ENCODE results near the gene SLC6A12.

SLC6A12 gene

DNA sequence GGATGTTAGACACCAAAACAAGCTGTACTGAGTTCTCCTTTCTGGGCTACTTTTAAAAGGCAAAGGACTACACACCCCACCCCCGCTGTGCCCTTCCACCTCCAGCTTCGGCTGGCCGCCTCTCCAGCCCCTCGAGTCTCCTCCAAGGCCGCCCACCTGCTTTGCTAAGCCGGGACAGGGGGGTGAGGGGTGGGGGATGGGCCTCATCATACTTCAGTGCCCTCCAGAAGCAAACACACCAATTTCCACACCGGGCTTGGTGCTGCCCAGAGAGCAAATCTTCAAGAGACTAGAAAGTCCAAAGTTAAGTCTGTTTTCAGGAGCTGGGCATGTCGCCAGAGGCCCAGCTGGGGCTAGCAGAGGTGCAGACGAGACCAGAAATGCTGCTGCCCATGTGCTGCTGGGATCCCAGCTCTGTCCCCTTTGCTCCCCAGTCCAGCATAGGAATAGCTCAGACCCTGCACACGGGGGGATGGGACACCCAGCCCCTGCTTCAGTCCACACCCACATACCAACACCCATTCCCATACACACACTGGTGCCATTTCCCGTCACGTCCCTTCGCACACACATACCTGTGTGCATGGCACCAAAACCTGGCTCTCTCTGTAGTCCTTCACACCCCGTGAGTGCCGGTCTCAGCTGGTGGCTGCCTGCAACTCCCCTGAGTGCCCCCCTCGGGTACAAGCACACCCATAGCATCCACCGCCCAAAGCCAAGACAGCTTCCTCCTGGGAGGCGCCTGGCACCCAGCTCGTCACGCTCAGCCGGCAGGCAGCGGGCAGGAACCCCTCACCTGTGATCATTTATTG lies 1.0 kb downstream of the SLC6A12 start:
- no peak for DNase-seq

DNA sequence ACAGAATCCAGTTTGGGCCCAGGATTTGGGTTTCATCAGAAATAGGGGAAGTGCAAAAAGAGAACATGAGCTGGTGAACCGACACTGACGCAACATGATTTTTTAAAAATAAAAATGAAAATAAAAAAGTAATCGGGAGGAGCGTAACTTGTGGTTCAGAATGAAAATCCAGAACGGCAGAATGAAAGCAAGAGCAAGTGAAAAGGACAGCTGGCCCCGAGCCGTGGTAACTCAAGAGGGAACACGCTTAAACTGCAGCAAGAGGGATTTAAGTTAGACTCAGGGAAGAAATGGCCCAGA lies 1.6 kb downstream of the SLC6A12 start:
- DNase-seq: no peak

DNA sequence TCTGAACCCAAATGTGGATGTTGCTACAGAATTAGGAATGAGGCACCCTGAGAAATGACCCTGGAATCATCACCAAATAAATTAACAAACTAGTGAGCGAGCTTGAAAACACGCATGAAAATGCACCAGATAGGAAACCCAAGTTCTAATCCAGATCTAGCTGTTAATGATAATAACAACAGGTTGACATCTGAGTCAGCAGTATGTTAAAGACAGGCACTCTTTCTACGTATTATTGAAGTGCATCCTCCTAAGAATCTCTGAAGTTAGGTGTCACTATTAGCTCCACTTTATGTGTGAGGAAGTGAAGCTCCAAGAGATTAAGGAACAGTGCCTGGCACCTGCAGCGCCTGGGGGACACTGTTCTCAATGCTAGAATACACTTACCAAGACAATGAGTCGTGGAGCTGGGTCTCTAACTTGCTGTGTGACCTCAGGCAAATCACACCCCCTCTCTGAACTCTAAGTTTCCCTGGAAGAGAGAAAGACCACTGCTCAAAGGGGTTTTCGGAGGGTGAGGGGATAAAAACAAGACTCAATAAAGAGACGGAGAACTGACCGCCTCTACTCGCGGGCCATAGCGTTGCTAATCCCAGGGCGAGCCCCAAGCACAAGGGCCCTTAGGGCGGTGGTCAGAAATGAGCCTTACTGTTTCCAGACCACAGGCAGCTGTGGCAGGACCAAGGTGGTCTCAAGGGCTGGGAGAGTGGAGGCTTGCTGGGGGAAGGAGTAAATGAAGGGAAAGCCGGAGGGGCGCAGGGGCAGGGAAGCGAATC lies 2.1 kb downstream of the SLC6A12 start:
- DNase-seq: no peak

DNA sequence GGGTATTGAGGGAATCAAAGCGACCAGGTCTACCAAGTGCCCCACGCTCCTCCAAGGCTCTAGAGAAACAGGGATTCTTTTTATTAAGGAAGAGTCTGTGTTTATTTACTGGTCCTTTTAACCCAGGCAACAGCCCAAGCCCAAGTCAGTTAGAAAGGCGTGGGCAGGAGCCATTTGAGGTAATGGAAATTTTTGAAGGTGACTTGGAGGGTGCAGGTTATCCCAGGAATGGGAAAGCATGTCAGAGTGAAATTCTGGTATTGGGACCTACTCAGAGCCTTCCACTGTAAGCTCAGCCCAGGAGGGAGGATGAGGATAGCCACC lies 2.9 kb downstream of the SLC6A12 start:
- DNase-seq: no peak

DNA sequence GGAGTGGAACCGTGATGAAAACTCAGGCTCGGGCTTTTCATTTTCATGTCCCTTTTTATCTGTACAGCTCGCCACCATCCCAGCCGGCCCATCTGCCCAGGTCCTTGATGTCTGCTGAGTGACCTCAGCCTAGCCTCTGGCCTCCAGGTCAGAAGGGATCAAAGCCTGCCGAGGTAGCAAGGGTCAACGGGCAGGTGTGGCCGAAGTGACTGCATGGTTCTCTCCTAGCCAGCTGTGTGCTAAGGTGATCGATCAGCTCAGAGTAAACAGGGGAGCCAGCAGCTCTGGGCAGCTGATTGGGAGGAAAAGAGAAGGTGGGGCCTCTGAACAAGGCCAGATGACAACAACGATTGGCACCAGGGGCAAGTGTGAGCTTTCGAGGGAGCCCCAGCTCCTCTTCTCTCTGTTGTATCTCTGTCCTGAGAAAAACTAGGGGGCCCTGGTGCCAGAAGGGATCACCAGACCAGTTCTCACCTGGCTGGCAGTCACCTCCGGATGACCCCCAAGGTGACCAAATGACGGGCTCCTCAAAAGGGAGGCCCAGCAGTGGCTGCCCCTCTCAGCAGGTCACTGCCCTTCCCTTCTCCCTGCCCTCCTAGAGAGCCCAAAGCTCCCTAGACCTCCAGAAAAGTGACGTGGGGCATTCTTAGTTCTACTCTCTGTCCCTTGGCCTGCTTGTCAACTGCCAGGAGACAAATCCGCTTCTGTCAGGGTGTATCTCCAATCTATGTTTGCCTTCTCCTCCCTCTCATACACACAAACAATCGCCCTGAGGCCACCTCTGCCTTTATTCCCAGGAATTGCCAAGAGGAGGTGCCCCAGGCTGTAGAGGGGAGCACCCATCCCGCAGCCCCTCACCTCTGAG lies 3.4 kb downstream of the SLC6A12 start:
- DNase-seq: no peak

DNA sequence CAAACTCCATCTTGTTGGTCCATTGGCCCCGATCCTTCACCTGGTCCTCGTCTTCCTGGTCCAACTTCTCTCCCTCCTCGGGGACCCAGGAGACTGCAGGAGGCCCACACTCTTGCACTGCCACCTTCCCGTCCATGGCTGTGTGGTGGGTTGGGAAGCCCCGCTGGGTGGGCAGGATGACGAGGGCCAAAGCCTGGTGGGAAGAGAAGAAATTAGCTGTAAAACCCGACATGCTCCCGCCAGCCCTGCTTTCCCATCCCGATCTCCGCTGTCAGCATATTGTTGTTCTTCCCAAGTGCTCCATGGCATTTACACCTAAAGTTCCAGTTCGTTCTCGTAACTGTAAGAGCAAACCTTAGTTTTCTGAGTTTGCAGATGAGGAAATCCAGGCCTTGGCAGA lies 4.1 kb downstream of the SLC6A12 start:
- DNase-seq: no peak

DNA sequence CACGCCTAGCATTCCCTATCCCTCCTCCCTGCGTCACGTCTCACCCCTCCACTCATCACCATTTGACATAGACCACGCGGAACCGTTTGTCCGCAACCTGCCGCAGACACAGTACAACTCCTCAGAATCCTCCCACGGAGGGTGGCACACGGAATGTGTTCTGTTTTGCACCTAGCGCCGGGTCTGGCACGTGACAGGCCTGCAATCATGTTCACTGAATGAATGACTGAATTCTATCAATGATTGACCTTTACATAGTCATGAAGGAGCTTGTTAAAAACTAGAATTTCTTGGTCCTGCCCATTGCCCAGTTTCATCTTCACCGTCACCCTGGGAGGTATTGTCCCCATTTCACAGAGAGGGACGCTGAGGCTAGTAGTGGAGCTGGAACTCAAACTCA lies 4.7 kb downstream of the SLC6A12 start:
- no peak for DNase-seq

DNA sequence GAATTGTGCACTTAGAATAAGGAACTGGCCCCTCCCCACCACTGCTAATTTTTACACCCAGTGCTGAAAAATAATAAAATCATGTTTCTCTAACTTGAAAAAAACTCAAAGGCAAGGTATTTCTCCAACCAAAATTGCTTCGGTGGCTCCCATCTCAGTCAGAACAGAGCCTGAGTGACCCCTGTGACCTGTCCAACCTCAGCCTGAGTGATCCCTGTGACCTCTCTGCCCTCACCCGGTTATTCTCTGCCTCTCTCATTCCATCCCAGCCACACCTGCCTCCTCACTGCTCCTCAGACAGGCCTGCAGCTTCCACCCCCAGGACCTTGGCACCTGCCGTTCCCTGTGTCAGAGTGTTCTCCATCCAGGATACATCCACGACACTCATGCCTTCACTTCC lies 5.1 kb downstream of the SLC6A12 start:
- DNase-seq: no peak

DNA sequence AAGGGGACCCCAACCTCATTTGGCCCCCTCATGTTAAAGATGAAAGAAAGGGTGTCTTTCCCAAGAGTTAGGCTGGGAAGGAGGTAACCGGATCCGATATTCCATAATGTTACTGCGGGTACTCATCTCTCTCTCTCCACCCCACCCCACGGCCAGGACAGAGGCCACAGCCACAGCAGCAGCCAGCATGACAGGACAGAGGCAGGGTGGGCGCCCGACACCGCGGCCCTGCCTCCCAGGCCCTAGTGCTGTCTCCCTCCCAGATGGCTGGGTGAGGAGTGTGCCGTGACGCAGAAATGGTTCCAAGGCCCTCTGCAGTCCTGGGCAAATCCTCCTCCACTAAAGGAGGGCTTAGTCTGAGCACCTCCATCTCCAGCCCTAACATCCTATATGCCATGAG lies 6.2 kb downstream of the SLC6A12 start:
- no peak for DNase-seq

DNA sequence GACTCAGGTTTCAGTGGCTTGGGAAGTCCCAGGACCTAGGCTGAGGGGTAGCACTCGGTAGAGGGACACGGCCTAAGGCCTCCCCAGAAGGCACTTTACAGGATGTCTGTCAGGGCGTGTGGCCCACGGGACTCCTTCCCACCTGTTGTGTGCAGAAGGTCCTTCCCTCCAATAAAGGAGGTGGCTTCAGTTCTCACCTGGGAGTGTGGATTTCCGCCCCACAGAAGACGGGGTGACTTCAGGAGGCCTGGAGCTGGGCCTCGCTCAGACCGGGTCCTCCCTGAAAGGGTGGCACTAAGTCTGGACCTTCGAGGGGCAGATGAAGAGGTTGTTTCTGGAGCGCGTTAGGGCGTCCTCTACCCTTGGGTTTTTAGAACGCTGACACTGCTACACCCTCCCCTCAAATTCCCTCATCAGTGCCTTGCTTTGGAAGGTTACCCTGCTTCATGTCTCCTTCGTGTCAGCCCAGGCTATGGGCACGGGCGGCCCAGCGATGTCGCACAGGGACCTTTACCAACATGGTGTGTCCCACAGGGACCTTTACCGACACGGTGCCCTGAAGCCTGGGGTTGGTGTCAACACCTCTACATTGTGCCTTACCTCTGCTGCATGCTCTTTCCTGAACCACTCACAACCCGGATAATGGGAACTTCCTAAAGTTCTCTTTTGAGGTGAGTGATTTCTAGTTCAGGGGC lies 7.1 kb downstream of the SLC6A12 start:
- no peak for DNase-seq

DNA sequence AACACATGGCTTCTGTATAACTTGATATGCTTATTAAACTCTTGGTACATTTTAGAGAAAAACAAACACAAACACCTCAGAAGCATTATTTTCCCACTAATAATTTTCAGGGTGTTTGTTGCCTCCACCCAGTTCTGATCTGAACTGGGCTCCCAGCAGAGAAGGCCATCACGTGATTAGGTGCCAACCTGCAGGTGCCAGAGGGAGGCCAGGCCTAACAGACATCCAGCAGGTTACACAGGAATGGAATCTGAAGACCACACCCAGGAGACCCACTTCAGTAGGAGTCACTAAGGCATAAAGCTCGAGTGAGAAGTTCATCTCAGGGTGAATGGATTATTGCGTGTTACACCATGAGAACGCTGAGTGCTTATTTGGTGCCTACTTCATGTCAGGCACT lies 8.9 kb downstream of the SLC6A12 start:
- no peak for DNase-seq

DNA sequence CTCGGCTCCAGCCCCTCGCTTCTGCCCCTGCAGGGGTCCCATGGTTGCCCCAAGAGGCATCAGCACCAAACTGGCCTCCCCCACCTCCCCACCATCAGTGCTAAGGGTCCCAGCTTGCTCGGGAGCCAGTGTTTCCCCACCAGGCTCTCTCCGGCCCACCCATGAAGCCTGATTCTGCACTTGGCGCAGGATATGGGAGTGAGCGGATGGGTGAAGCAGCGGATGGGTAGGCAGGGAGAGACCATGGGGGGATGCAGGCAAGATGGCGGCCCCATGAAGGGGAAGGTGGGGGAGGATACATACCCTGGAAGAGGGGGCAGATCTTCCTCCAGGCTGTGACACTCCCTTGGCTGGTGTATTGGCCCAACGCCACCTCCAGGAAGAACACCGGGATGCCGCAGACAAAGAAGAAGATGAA lies 9.7 kb downstream of the SLC6A12 start:
- no peak for DNase-seq

DNA sequence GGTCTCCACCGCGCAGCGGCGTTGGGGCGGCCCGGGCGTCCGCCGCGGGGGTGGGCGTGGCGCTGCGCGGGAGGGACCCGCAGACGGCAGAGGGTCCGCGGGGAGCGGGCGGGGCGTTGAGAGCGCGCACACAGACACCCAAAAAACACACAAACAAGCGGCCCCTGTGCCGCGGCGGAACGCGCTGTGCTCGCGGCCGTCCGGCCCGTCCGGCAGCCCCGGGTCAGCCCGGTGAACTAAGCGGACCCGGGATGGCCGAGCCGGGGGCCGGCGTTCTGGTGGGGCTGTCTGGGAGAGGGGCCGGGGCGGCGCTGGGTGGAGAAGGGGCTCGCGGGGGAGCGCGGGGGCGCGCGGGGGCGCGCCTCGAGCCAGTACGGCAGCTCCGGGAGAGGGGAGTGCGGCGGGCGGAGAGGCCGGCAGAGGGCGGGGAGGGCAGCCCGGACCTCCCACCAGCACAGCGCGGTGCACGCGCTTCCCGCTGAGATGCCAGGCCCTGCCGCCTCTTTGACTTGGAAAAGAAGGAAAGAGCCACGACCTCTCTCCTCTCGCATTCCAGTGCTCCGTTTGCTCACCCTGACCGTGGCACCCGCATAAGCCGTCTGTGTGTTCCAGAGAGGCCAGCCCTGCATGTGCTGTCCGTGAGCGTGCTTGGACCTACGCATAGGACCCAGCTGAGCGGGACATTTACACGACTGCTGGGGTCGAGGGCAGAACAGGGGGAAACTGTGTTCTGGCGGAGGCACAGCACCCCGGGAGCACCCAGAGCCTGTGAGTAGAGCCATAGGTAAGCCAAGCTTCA lies 10.3 kb downstream of the SLC6A12 start:
- DNase-seq: no peak

DNA sequence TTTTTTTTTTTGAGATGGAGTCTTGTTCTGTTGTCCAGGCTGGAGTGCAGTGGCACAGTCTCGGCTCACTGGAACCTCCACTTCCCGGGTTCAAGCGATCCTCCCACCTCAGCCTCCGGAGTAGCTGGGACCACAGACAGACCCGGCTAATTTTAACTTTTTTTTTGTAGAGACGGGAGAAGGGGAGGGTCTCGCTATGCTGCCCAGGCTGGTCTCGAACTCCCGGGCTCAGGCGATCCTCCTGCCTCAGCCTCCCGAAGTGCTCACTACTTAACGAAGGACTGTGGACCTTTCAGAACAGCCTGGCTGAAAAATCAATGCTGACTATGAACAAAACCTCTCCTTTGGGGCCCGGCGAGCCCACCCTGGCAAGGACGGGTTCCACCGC lies 10.9 kb downstream of the SLC6A12 start:
- DNase-seq: no peak

DNA sequence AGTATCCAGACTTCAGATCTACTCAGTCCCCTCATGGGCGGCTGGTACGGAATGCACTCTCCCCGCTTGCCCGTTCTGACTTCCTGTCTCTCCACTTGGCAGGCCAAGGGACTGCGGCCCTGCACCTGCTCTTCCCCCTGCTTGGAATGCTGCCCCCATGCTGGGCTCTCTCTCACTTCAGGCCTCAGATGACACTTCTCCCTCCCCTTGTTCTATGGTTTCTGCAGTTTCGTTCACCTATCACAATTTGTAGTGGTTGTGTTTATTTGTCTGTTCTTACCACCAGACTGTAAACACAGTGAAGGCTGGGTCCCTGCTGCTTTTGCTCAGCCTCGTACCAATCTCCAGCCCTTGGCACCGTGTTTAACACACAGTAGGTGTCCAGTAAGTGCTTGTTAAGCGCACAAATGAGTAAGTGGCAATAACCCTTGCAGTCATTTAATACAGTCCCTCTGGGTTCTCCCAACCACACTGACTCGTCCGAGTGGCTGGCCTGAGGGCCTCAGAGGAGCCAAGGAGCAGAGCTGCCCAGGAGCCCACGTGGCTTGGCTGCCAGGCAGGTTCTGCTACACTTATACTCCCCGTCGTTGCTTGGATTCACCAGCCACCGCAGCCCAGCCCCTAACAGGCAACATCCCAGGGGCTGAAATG lies 11.8 kb downstream of the SLC6A12 start:
- no peak for DNase-seq

DNA sequence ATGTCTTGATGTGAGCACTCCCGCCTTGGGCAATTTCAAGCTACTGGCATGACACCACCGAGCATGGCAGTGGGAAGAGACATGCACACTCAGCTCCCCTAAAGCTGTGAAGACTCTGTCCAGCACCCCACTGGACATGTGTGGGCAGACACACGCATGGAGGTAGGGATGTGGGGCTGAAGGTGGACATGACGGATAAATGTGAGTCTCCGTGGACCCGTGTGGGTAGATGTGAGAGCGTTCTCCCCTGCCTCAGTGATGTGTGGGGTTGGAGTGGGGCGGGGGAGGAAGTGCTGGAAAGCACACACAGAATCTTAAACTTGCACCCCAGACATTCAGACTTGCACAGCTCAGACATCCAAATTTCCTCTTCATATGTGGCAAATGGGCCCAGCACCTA lies 12.6 kb downstream of the SLC6A12 start:
- no peak for DNase-seq

DNA sequence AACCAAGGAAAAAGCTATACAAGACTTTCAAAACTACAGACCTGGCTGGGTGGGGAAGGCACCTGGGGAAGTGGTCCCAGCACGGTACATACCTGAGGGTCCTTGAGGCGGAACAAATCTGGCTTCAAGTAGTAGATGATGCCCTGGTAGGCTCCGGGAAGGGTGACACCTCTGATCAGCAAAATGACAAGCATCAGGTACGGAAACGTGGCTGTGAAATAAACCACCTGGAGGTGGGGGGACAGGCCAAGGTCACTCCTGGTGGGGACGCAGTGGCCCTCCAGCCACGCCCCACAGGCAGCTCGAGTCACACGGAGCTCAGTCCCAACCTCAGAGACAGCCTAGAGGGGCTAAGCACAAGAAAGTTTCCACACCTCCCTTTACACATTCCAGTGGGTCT lies 15.3 kb downstream of the SLC6A12 start:
- DNase-seq: no peak

DNA sequence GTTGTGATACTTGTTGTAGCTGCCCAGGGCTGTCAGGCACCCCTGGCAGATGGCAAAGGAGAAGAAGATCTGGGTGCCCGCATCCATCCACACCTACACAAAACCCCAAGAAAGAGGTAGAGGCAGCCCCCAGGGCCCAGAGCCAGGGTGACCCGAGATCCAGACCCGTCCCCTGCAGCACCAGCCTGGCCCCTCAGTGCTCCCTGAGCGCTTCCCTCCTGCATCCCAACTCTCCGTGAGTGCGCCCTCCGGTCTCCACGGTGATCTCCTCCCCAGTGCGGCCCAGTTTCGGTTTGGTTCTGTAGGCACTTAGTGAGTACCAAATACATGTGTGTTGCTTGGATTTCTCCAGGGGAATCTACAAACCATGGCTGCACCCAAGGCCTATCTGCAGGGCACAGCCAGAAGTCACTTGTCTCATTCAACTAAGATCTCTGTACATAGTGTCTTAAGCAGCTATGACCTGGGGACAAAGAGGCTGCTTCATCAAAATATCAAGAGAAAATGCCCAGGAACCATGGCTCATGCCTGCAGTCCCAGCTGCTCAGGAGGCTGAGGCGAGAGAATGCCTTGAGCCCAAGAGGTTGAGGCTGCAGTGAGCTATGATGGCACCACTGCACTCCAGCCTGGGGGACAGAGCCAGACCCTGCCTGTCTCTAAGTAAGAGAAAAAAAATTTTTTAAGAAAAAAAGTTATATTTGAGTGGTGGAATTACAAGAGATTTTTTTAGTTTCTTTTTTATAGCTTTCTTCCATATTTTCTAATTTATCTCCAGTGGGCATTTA lies 15.9 kb downstream of the SLC6A12 start:
- no peak for DNase-seq

DNA sequence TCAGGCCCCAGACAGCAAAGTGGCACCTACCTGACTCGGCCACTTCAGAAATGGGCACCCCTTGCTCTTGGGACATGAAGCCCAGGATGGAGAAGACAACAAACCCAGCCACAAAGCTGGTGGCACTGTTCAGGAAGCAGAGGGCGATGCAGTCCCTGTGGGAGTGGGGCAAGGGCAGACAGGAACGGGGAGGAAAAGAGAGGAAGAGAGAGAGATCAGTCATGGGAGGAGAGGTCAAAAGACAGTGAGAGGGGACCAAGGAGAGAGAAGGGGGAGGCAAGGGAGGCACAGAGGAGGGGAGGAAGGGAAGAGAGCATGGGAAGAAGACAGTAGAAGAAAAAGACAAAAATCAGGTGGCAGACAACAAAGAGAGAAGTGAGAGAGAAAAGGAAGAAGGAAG lies 16.6 kb downstream of the SLC6A12 start:
- no peak for DNase-seq

DNA sequence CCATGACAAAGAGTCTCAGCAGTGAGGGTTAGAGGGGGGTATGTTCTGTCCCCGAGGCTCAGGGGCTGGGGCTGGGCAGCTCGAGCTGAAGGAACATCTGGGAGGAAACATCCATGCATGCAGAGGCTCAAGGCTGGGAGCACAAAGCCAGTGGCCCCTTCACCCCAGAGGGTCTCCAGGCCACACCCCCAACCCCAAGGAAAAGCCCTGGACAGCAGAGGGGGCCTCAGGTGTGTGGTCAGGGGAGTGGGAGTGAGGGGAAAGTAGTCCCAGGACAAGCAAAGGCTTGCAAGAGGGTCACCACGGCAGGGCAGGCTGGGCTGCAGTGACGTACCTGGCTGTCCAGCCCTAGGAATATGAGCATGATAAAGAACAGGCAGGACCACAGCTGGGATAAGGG lies 17.5 kb downstream of the SLC6A12 start:
- no peak for DNase-seq

DNA sequence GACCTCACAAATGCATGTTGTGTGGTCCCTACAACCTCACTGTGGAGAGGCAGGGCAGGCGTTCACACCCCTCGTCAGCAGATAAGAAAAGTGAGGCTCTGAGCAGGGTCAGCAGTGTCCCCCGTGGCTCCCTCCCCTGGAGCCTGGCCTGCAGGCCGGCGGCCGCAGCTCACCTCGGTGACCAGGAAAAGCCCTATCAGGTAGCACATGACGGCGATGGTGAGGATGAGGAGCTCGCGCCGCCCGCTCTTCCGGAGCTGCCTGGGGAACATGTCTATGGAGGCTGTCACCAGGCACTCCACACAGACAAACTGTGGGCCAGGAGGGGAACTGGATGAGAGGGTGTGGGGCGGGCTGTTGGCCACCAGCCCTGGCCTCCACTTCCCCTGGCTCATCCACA lies 18.0 kb downstream of the SLC6A12 start:
- DNase-seq: no peak

Measured in stimulated activated naive CD4-positive, alpha-beta T cell treated with Interleukin-2 at 50 U/mL for 16 hours (primary cell).